Erythroblast (primary cell): ENCODE measurements around the gene ALKBH7.

Source experiments
- GATA1 ChIP-seq: IDR thresholded peaks from 2 replicates; pipeline ENCODE4 v1.6.1; 2011; ENCODE audit warnings: low read depth, mild to moderate bottlenecking, control low read depth, low read length, moderate library complexity
- POLR2A ChIP-seq: IDR thresholded peaks from 2 replicates; pipeline ENCODE4 v1.6.1; 2011; ENCODE audit warnings: mild to moderate bottlenecking, low read length

DNA sequence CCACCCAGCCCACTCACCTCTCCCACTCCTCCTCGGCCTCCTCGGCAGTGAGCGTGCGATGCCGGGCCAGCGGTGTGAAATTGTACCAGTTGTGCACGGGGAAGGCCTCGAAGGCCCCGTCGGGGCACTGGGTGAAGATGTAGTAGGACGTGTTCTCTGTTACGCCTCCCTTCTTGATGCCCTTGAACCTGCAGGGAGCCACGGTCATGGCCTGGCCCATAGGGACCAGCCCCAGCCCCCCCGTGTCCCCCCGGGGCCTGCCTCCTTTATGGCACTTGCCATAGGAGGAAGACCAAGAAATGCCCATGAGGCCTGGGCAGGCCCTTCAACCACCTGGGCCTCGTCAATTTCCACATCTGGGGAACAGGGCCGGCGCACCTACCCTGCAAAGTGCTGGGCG is 14.8 kb downstream of the ALKBH7 start:
- no peak for TF ChIP-seq POLR2A
- TF ChIP-seq GATA1 = no peak
